ENCODE measurements around the gene LARGE1. TPM values are rescaled to one million over a fixed set of nuclear protein-coding genes. Genes with fewer than 3 reads are reported as not detected.

Gene LARGE1
- total and polyA plus RNA-seq, 2 donors (not counting 1 experiment from before 2014, with no cell fraction given), result 14.1 to 19.2 TPM

DNA sequence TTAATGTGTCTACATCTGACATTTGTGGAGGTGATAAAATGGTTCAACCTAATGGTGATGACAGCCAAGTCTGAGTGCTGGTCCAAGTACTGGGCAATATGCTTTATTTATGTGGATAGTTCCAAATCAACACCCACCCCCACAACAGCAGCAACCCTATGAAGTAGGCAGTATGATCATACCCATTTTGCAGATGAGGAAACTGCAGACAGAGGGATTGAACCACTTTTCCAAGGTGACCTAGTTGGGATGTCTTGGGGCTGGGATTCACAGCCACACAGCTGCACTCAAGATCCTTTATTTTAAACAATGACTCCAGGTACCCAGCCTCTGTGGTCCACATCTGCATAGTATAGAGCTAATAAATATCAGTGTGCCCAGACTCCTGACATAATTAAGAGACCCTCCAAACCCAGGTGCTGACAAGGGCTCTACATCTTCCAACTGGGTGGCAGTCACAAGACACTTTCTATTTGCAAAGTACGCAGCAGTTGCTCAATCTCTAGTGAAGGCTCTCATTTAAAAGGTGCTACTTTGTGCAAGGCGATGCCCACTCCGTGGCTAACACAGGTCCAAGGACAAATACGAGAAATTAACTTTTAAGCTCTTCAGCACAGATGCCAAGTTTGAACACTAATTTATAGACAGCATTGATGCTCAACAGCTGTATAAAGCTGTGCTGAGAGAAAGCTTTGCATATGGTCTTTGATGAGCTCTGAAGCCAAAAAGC is 426.6 kb downstream of the LARGE1 start:
- no peak overlapping the region for H3K27ac ChIP-seq (ENCODE audit: insufficient read depth, low read length)
- TF ChIP-seq, protein P1, sequence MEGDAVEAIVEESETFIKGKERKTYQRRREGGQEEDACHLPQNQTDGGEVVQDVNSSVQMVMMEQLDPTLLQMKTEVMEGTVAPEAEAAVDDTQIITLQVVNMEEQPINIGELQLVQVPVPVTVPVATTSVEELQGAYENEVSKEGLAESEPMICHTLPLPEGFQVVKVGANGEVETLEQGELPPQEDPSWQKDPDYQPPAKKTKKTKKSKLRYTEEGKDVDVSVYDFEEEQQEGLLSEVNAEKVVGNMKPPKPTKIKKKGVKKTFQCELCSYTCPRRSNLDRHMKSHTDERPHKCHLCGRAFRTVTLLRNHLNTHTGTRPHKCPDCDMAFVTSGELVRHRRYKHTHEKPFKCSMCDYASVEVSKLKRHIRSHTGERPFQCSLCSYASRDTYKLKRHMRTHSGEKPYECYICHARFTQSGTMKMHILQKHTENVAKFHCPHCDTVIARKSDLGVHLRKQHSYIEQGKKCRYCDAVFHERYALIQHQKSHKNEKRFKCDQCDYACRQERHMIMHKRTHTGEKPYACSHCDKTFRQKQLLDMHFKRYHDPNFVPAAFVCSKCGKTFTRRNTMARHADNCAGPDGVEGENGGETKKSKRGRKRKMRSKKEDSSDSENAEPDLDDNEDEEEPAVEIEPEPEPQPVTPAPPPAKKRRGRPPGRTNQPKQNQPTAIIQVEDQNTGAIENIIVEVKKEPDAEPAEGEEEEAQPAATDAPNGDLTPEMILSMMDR (conservative IDR thresholded peaks at IDR 0.05 in 1 of 2, IDR thresholded peaks at IDR 0.05 in 1 of 2; ENCODE audit: low read depth in 1 of 2, low read length in 2 of 2), result no peak
- TF ChIP-seq EZH2 (IDR thresholded peaks at IDR 0.05; ENCODE audit: low read length, missing control alignments), result no peak

DNA sequence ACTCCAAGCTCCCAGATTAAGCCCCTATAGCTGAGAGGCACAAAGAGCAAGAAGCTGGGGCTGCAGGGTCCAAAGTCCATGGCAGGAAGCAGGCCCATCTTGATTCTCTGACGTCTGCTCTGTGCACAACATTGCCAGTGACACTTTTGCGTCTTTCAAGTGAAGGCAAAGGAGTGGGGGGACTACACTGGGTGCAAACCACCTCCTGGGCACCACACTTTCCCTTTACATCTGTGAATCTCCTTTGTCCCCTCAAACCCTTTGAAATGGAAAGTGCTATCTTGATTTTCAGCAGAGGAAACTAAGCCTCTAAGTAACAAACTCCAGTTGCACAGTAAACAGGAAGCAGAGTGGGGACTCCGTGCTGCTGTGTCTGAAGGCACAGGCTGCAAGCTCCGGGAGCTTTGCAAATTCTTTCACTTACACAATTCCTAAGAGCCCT is 428.0 kb downstream of the LARGE1 start:
- TF ChIP-seq EZH2 (IDR thresholded peaks at IDR 0.05; ENCODE audit: low read length, missing control alignments), result no peak
- TF ChIP-seq, protein P1 (conservative IDR thresholded peaks at IDR 0.05 in 1 of 2, IDR thresholded peaks at IDR 0.05 in 1 of 2; ENCODE audit: low read depth in 1 of 2, low read length in 2 of 2), result no peak
- Histone ChIP-seq H3K4me2 (ENCODE audit: extremely low read depth, insufficient read depth, low read length) (no peak overlapping the region), H2AFZ (ENCODE audit: low read length) (no peak overlapping the region), H3K9ac (ENCODE audit: insufficient read depth, low read length) (no peak overlapping the region), H3K9me3 (ENCODE audit: control insufficient read depth, insufficient read depth, low read depth, low read length) (no peaks in the 10 kb centered on the region), H3K4me1 (ENCODE audit: control insufficient read depth, extremely low read depth, insufficient read depth, low read length) (no peaks in the 10 kb centered on the region), H4K20me1 (ENCODE audit: control insufficient read depth, extremely low read depth, insufficient read depth, low read length) (no peaks in the 10 kb centered on the region), H3K36me3 (ENCODE audit: control insufficient read depth, insufficient read depth, low read length) (no peaks in the 10 kb centered on the region), H3K79me2 (ENCODE audit: control insufficient read depth, insufficient read depth, low read length) (no peaks in the 10 kb centered on the region), H3K27me3 (ENCODE audit: control insufficient read depth, insufficient read depth, low read length) (no peaks in the 10 kb centered on the region), H3K4me3 (replicated peaks in 1 of 4; ENCODE audit: control extremely low read depth in 1 of 4, insufficient read depth in 1 of 4, low read depth in 3 of 4, low read length in 4 of 4) (no peak overlapping the region), H3K27ac (ENCODE audit: insufficient read depth, low read length) (no peak overlapping the region)
- DNase-seq (ENCODE audit: low read depth in 2 of 2), result no peak

More for the DNA sequence above, 426.6 kb downstream of the LARGE1 start:
- Histone ChIP-seq H3K9me3 (ENCODE audit: control insufficient read depth, insufficient read depth, low read depth, low read length) (no peaks in the 10 kb centered on the region), H3K9ac (ENCODE audit: insufficient read depth, low read length) (no peak overlapping the region), H3K4me1 (ENCODE audit: control insufficient read depth, extremely low read depth, insufficient read depth, low read length) (no peaks in the 10 kb centered on the region), H3K4me3 (replicated peaks in 1 of 4; ENCODE audit: control extremely low read depth in 1 of 4, insufficient read depth in 1 of 4, low read depth in 3 of 4, low read length in 4 of 4) (no peak overlapping the region), H3K27me3 (ENCODE audit: control insufficient read depth, insufficient read depth, low read length) (no peaks in the 10 kb centered on the region), H3K36me3 (ENCODE audit: control insufficient read depth, insufficient read depth, low read length) (no peaks in the 10 kb centered on the region), H4K20me1 (ENCODE audit: control insufficient read depth, extremely low read depth, insufficient read depth, low read length) (no peaks in the 10 kb centered on the region), H2AFZ (ENCODE audit: low read length) (no peak overlapping the region), H3K4me2 (ENCODE audit: extremely low read depth, insufficient read depth, low read length) (no peak overlapping the region), H3K79me2 (ENCODE audit: control insufficient read depth, insufficient read depth, low read length) (no peaks in the 10 kb centered on the region)
- DNase-seq (ENCODE audit: low read depth in 2 of 2), result no peak

DNA sequence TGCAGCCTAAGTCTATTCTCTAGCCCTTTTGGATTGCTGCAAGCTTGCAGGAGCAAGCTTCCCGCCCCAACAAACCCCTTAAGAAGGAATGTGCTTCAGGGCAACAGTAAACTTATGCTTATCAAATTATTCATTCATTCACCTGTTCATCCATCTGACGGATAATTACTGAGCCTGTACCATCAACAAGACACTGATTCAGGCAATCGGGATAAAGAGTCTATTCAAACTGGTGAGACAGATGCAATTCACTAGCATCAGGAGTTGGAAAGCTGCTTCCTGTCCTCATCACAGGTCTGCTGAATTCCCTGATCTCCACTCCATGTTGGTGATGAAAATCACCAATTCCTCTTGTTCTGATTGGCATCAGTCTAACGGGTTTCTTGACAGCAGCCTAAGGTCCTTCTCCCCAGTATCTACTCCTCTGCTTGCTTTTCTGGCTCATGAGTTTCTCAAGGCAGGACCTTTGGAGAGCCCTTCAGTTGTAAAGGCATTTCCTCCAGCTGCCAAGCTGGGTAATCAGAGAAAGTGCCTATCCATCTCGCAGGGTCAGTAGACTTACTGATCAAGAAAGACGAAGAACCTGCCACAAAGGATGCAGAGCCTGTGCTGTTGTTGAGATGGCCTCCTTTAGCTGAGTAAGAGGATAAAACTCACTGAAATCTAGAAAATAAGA is 433.1 kb downstream of the LARGE1 start:
- no peak overlapping the region for H3K4me3 ChIP-seq (replicated peaks in 1 of 4; ENCODE audit: control extremely low read depth in 1 of 4, insufficient read depth in 1 of 4, low read depth in 3 of 4, low read length in 4 of 4)

More for the DNA sequence above, 433.1 kb downstream of the LARGE1 start:
- no peak for TF ChIP-seq EZH2 (IDR thresholded peaks at IDR 0.05; ENCODE audit: low read length, missing control alignments)
- TF ChIP-seq, protein P1 (conservative IDR thresholded peaks at IDR 0.05 in 1 of 2, IDR thresholded peaks at IDR 0.05 in 1 of 2; ENCODE audit: low read depth in 1 of 2, low read length in 2 of 2), result no peak
- no peaks in the 10 kb centered on the region for H3K36me3 ChIP-seq (ENCODE audit: control insufficient read depth, insufficient read depth, low read length)
- H3K79me2 ChIP-seq (ENCODE audit: control insufficient read depth, insufficient read depth, low read length), result no peaks in the 10 kb centered on the region
- no peaks in the 10 kb centered on the region for H3K9me3 ChIP-seq (ENCODE audit: control insufficient read depth, insufficient read depth, low read depth, low read length)
- no peak for DNase-seq (ENCODE audit: low read depth in 2 of 2)
- H3K27me3 ChIP-seq (ENCODE audit: control insufficient read depth, insufficient read depth, low read length), result no peaks in the 10 kb centered on the region
- no peak overlapping the region for H3K4me2 ChIP-seq (ENCODE audit: extremely low read depth, insufficient read depth, low read length)
- H2AFZ ChIP-seq (ENCODE audit: low read length), result no peak overlapping the region
- no peaks in the 10 kb centered on the region for H3K4me1 ChIP-seq (ENCODE audit: control insufficient read depth, extremely low read depth, insufficient read depth, low read length)
- no peak overlapping the region for H3K27ac ChIP-seq (ENCODE audit: insufficient read depth, low read length)
- H3K9ac ChIP-seq (ENCODE audit: insufficient read depth, low read length), result no peak overlapping the region
- no peaks in the 10 kb centered on the region for H4K20me1 ChIP-seq (ENCODE audit: control insufficient read depth, extremely low read depth, insufficient read depth, low read length)

Measured in fibroblast of lung (primary cell).